ENCODE data around the gene UBD.

UBD gene

DNA sequence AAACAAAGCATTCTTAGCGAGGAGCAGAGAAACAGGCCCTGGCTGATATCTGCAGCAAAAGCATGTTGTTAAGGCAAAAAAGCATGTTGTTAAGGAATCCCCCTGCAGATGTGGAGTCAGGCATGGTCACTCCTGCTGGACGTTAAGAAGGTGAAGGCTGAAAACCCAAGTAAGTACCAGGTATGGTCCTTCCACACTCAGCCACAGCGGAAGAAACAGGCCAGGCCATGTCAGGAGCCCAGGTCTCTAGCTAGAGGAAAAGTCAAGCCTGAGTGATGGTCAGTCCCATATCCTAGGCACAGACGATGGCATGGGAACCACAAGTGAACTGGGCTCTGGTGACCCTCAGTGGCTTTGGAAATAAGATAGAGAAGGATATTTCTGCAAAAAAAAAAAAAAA is 39.3 kb downstream of the UBD start:
- DNase-seq, result no peak

DNA sequence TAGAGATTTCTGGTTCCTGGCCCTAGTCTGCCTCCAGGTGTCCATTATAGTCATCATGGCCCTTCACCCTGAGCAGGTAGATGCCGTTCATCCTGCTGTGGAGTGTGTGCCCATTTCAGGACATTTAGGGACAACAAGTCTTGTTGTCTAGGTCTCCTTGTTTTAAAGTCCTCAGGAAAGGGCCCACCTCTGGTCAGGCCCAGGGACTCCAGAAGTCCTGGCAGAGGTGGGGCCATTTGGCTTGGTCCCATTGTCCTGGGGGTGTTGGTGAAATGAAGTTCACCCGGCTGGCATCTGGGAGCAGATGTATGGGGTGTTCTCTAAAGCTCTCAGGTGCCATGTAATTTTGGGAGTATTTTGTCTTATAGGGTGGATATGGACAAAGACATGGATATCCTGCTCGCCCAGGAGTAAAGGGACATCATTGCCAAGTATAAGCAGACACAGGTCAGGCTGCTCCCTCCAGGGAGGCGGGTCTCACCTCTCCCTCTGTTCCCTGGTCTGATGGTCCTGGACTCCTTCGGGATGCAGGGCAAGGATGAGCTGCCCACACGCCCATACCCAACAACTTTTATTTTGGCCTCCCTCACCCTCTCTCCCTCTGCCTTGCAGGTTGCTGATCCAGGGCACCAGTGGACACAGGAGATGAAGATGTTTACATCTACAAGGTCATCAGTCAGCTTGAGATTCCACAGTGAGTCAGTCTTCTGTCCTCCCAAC is 40.1 kb downstream of the UBD start:
- DNase-seq, result no peak

DNA sequence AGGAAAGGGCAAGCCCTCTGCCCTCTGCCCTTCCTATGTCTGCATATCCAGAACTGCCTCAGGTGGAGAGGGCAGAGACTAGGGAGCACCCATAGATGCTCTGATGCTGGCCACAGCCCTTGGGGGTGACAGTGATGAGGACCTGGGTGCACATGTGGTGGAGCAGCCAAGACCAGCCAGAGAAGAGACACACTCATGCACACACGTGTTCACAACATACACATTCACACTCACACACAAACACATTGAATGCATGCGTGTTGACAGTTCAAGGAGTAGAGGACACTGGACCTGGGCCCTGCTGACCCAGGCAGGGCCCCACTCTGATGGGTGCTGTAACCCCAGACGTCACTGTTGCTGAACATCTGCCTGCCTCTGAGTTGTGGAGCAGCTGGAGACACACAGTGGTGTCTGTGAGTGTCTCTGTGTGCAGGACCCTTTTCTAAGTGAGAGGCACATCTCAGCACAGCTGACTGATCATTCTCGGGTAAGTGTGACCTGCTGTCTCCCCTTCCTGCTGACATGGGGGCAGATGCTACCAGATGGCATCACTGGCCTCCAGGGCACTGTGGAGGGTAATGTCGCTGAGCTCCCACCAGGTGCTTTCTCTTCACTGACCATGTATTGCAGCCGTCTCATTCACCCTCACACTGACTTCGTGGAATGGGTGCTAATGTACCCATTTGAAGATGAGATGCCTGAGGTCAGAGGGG is 41.6 kb downstream of the UBD start:
- DNase-seq, result no peak

- DNase-seq, result no peak
Measured at GRCh38 chr6:29517245-29517644, 42.3 kb downstream of the UBD start.

GRCh38 chr6:29516108-29516507 is 43.4 kb downstream of the UBD start:
- DNase-seq, result no peak

DNA sequence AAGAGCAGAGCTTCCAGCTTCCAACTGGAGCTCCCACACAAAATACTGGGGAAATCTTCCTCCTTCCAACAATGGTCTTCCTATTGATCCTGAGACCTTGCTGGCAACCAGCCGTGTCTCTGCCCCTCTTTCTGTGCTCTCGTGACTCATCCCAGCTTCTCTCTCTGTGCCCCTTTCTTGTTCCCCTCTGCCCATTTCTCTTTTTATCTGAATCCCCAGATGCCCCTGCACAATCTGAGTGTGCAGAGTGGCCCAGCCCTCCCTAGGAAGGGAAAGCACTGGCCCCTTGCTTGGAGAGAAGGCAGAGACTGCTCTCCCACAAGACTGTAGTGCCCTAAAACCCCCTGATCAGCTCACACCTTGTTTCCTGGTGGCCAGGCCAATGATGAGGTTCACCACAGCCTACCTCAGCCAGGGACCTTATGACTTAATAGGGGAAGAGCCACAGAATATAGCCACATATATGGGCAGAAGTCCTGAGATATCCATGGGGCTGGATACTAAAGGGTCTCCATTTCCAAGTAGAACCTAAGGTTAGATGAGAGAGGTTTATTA is 48.7 kb downstream of the UBD start:
- DNase-seq, result no peak

DNA sequence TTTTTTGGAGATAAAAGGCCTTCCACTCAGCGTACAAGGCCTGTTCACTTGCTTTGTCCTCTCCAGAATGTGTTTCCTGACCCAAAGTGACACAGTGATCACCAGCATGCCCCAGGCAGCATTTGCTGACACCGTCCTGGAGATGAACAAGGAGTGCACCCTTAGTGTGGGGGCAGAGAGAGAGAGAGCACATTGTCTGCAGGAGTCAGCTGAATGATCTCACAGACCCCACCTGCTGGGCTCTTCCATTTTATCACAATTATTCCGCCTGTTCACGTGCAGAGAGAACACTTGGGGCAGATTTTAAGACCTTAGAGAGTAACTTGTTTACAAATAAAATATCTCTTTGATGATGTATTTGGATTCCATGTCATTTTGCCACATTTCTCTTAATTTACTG is 49.3 kb downstream of the UBD start:
- DNase-seq, result no peak

- no peak for DNase-seq
Measured at GRCh38 chr6:29509711-29510110, 49.8 kb downstream of the UBD start.

- DNase-seq, result no peak
Measured at GRCh38 chr6:29509239-29509638, 50.3 kb downstream of the UBD start.

- no peak for DNase-seq
Measured at GRCh38 chr6:29507319-29507718, 52.2 kb downstream of the UBD start.

GRCh38 chr6:29506446-29507067 is 53.0 kb downstream of the UBD start:
- no peak for DNase-seq

DNA sequence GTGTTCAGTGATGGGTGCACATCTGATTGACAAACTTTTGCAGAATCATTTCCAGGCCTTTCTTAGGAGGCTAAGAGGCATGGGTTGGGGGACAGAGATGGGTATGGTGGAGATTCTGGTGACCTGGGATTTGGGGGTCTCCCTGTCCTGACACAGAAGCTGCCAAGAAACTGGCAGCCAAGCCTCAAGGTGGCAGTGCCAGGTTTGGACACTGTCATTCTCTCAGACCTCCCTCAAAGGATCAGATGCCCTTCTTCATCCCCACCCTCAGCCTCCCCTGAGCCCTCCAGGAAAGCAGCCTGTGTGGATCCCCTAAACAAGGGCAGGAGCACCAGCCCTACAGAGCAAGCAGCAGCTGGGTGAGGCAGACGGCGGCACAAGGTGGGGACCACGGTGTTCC is 53.7 kb downstream of the UBD start:
- DNase-seq, result no peak
